ENCODE measurements around the gene PGAM1.
A peak's percentile ranks its signal among the peaks of the same experiment; 100 is the strongest.

Gene PGAM1

GRCh38 chr10:97442277-97442676, 16.3 kb downstream of the PGAM1 start:
- H3K9ac ChIP-seq (ENCODE audit: low read length), result no peak overlapping the region
- no peak overlapping the region for H3K18ac ChIP-seq (ENCODE audit: low read length)
- no peak overlapping the region for H4K91ac ChIP-seq (ENCODE audit: low read depth, low read length)
- no peak overlapping the region for H4K12ac ChIP-seq (ENCODE audit: low read depth, low read length)
- H2BK5ac ChIP-seq (ENCODE audit: low read depth, low read length, poor library complexity), result no peak overlapping the region
- no peak overlapping the region for H3K4me3 ChIP-seq (ENCODE audit: low read depth, low read length)
- no peak overlapping the region for H2BK12ac ChIP-seq (ENCODE audit: low read length)
- H3K4ac ChIP-seq (ENCODE audit: low read depth, low read length), result no peak overlapping the region
- no peak overlapping the region for H2BK120ac ChIP-seq (ENCODE audit: insufficient read depth, low read length, poor library complexity)
- no peaks in the 10 kb centered on the region for H3K27me3 ChIP-seq (ENCODE audit: insufficient read depth, low read length)
- WGBS (ENCODE audit: extremely low coverage, insufficient coverage, insufficient read length), result no CpG with 5 or more reads among the region's 1 CpG
- H3K27ac ChIP-seq (ENCODE audit: low read depth, low read length), result no peak overlapping the region
- peaks cover 0 to 4% of the 10 kb centered on the region in 2 experiments for H3K4me1 ChIP-seq (ENCODE audit: control insufficient read depth in 1 of 2, insufficient read depth in 2 of 2, low read length in 2 of 2)
- no peak overlapping the region for H3K4me2 ChIP-seq (ENCODE audit: low read length)
- peaks cover 23 to 27% of the 10 kb centered on the region in 2 experiments for H3K36me3 ChIP-seq (ENCODE audit: control insufficient read depth in 1 of 2, insufficient read depth in 2 of 2, low read length in 2 of 2)
- H2AFZ ChIP-seq (ENCODE audit: insufficient read depth, low read length, poor library complexity), result no peak overlapping the region
- H2AK5ac ChIP-seq (ENCODE audit: low read length), result no peak overlapping the region
- no peak overlapping the region for H3K23ac ChIP-seq (ENCODE audit: low read length)
- no peak overlapping the region for H4K8ac ChIP-seq (ENCODE audit: low read depth, low read length)
- H3K79me1 ChIP-seq (ENCODE audit: low read length), result peaks cover 8% of the 10 kb centered on the region
- DNase-seq, result no peak
- no peak overlapping the region for H3K14ac ChIP-seq (ENCODE audit: low read length)
- H3K9me3 ChIP-seq (ENCODE audit: insufficient read depth, low read depth, low read length), result no peaks in the 10 kb centered on the region
- peaks cover 6% of the 10 kb centered on the region for H3K79me2 ChIP-seq (ENCODE audit: control insufficient read depth, insufficient read depth, low read length, poor library complexity)

GRCh38 chr10:97444212-97444611, 18.2 kb downstream of the PGAM1 start:
- DNase-seq, result no peak
- Histone ChIP-seq H2AK5ac (ENCODE audit: low read length) (no peak overlapping the region), H4K8ac (ENCODE audit: low read depth, low read length) (no peak overlapping the region), H3K4me1 (ENCODE audit: control insufficient read depth in 1 of 2, insufficient read depth in 2 of 2, low read length in 2 of 2) (peaks cover 0 to 6% of the 10 kb centered on the region in 2 experiments), H2AFZ (ENCODE audit: insufficient read depth, low read length, poor library complexity) (no peak overlapping the region), H3K4me2 (ENCODE audit: low read length) (no peak overlapping the region), H3K4ac (ENCODE audit: low read depth, low read length) (no peak overlapping the region), H3K36me3 (ENCODE audit: control insufficient read depth in 1 of 2, insufficient read depth in 2 of 2, low read length in 2 of 2) (peaks cover 11 to 15% of the 10 kb centered on the region in 2 experiments), H3K79me2 (ENCODE audit: control insufficient read depth, insufficient read depth, low read length, poor library complexity) (peaks cover 6% of the 10 kb centered on the region), H3K27ac (ENCODE audit: low read depth, low read length) (no peak overlapping the region), H2BK120ac (ENCODE audit: insufficient read depth, low read length, poor library complexity) (no peak overlapping the region), H3K9ac (ENCODE audit: low read length) (no peak overlapping the region), H3K79me1 (ENCODE audit: low read length) (peaks cover 8% of the 10 kb centered on the region), H4K91ac (ENCODE audit: low read depth, low read length) (no peak overlapping the region), H2BK12ac (ENCODE audit: low read length) (no peak overlapping the region), H3K23ac (ENCODE audit: low read length) (no peak overlapping the region), H2BK5ac (ENCODE audit: low read depth, low read length, poor library complexity) (no peak overlapping the region), H3K9me3 (ENCODE audit: insufficient read depth, low read depth, low read length) (no peaks in the 10 kb centered on the region), H3K14ac (ENCODE audit: low read length) (no peak overlapping the region), H3K4me3 (ENCODE audit: low read depth, low read length) (no peak overlapping the region), H3K18ac (ENCODE audit: low read length) (no peak overlapping the region), H3K27me3 (ENCODE audit: insufficient read depth, low read length) (no peaks in the 10 kb centered on the region), H4K12ac (ENCODE audit: low read depth, low read length) (no peak overlapping the region)
- no CpG with 5 or more reads among the region's 1 CpG for WGBS (ENCODE audit: extremely low coverage, insufficient coverage, insufficient read length)

DNA sequence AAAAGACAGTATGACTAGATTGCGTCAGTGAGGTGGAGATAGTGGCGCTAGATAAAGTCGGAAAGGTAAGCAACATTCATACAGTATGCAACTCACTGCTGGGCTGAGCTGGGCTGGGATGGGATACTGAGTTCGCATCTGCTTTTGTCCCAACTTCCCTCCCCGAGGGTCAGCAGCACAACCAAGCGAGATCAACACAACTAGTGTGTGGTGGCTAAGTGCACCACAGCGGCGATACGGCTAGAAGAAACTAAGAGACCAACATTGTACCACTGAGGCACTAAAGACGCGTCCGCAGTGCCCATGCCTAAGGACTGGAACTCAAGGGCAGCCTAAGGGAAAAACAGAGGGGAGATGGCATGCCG, 19.3 kb downstream of the PGAM1 start:
- Histone ChIP-seq H3K27ac (ENCODE audit: low read depth, low read length) (no peak overlapping the region), H2BK120ac (ENCODE audit: insufficient read depth, low read length, poor library complexity) (no peak overlapping the region), H3K79me1 (ENCODE audit: low read length) (peaks cover 8% of the 10 kb centered on the region), H2BK5ac (ENCODE audit: low read depth, low read length, poor library complexity) (peak overlapping the region; percentile 3), H2AK5ac (ENCODE audit: low read length) (peak overlapping the region; percentile 73), H3K14ac (ENCODE audit: low read length) (peak overlapping the region; percentile 8), H4K12ac (ENCODE audit: low read depth, low read length) (peak overlapping the region; percentile 16), H3K4me1 (ENCODE audit: control insufficient read depth in 1 of 2, insufficient read depth in 2 of 2, low read length in 2 of 2) (peaks cover 0 to 9% of the 10 kb centered on the region in 2 experiments), H3K18ac (ENCODE audit: low read length) (peak overlapping the region; percentile 4), H3K23ac (ENCODE audit: low read length) (no peak overlapping the region), H2BK12ac (ENCODE audit: low read length) (no peak overlapping the region), H3K79me2 (ENCODE audit: control insufficient read depth, insufficient read depth, low read length, poor library complexity) (peaks cover 6% of the 10 kb centered on the region), H3K4me2 (ENCODE audit: low read length) (peak overlapping the region; percentile 95), H4K8ac (ENCODE audit: low read depth, low read length) (peak overlapping the region; percentile 50), H3K4ac (ENCODE audit: low read depth, low read length) (peak overlapping the region; percentile 28), H2AFZ (ENCODE audit: insufficient read depth, low read length, poor library complexity) (peak overlapping the region; percentile 80), H4K91ac (ENCODE audit: low read depth, low read length) (peak overlapping the region; percentile 82), H3K9me3 (ENCODE audit: insufficient read depth, low read depth, low read length) (no peaks in the 10 kb centered on the region), H3K36me3 (ENCODE audit: control insufficient read depth in 1 of 2, insufficient read depth in 2 of 2, low read length in 2 of 2) (peaks cover 11 to 13% of the 10 kb centered on the region in 2 experiments), H3K4me3 (ENCODE audit: low read depth, low read length) (peak overlapping the region; percentile 83), H3K27me3 (ENCODE audit: insufficient read depth, low read length) (no peaks in the 10 kb centered on the region), H3K9ac (ENCODE audit: low read length) (peak overlapping the region; percentile 65)
- peak in 1 of 2 donors; percentile 33 for DNase-seq
- WGBS (ENCODE audit: extremely low coverage, insufficient coverage, insufficient read length), result no CpG with 5 or more reads among the region's 13 CpGs

DNA sequence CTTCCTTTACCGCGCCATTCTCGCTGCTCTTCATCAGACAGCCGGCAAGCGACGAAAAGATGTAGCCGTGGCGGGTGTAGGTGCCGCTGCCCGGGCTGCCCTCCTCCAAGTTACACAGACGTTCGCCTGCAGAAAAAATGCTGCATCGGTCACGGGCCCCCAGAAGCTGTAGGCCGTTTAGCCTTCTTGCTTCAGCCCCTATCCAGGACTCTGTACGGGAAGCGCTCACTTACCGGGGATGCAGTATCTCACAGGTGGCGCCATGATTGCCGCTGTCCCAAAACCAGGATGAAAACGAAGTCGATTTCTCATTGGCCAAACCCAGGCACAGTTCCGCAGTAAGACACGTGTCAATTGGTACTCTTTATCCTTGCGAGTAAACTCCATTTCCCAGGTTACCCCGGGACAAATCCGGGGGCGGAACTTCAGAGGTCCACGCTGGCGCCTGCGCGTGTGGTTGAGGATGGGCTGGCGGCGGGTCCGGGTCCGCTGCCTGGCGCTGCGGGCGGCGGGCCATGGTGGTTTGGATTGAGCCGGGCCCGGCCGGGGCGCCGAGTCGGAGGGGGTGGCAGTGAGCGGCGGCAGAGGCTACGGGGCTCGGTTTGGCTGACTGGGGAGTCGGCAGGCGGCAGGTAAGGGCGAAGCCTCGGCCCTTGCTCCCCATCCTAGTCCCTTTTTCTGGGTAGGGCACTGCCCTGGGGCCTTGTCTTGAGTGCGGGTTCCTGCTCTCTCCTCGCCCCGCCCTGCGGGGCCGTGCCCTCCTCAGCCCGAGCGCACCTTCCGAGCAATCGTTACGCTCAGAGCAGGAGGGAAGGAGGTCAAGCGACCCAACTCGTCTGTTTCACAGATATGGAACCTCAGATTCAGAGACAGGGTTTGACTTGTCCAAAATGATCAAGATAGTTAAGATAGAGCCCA, 20.0 kb downstream of the PGAM1 start, which contains the start of the genes EXOSC1 and ZDHHC16:
TSS of gene EXOSC1 (minus strand) at position 285 of the 918 bp plus-strand sequence. CDS start at position 264, 21 bp downstream.
TSS of gene ZDHHC16 (plus strand) at position 454 of the 918 bp plus-strand sequence. CDS start 5,501 bp downstream, outside the sequence.
- peak within 1 kb of the TSS; percentile 74 for H2BK120ac ChIP-seq (ENCODE audit: insufficient read depth, low read length, poor library complexity)
- H3K79me2 ChIP-seq (ENCODE audit: control insufficient read depth, insufficient read depth, low read length, poor library complexity), result peaks cover 6% of the 10 kb centered on the region
- H2BK5ac ChIP-seq (ENCODE audit: low read depth, low read length, poor library complexity), result peak within 1 kb of the TSS; percentile 70
- no peaks in the 10 kb centered on the region for H3K9me3 ChIP-seq (ENCODE audit: insufficient read depth, low read depth, low read length)
- H4K91ac ChIP-seq (ENCODE audit: low read depth, low read length), result peak within 1 kb of the TSS; percentile 92
- H2AFZ ChIP-seq (ENCODE audit: insufficient read depth, low read length, poor library complexity), result peak within 1 kb of the TSS; percentile 80
- H3K27me3 ChIP-seq (ENCODE audit: insufficient read depth, low read length), result no peaks in the 10 kb centered on the region
- peak within 1 kb of the TSS; percentile 85 for H3K4ac ChIP-seq (ENCODE audit: low read depth, low read length)
- peaks cover 9% of the 10 kb centered on the region in 2 experiments for H3K36me3 ChIP-seq (ENCODE audit: control insufficient read depth in 1 of 2, insufficient read depth in 2 of 2, low read length in 2 of 2)
- peak within 1 kb of the TSS; percentile 84 for H3K9ac ChIP-seq (ENCODE audit: low read length)
- peak within 1 kb of the TSS; percentile 75 for H3K27ac ChIP-seq (ENCODE audit: low read depth, low read length)
- H3K79me1 ChIP-seq (ENCODE audit: low read length), result peaks cover 8% of the 10 kb centered on the region
- H3K4me3 ChIP-seq (ENCODE audit: low read depth, low read length), result peak within 1 kb of the TSS; percentile 93
- H3K14ac ChIP-seq (ENCODE audit: low read length), result peak within 1 kb of the TSS; percentile 96
- peak within 1 kb of the TSS; percentile 94 for H3K18ac ChIP-seq (ENCODE audit: low read length)
- WGBS (ENCODE audit: extremely low coverage, insufficient coverage, insufficient read length), result no CpG with 5 or more reads among the region's 66 CpGs
- H4K12ac ChIP-seq (ENCODE audit: low read depth, low read length), result peak within 1 kb of the TSS; percentile 94
- H4K8ac ChIP-seq (ENCODE audit: low read depth, low read length), result peak within 1 kb of the TSS; percentile 97
- peak within 1 kb of the TSS; percentile 73 for H2AK5ac ChIP-seq (ENCODE audit: low read length)
- H3K4me1 ChIP-seq (ENCODE audit: control insufficient read depth in 1 of 2, insufficient read depth in 2 of 2, low read length in 2 of 2), result peaks cover under 1 to 16% of the 10 kb centered on the region in 2 experiments
- H2BK12ac ChIP-seq (ENCODE audit: low read length), result peak within 1 kb of the TSS; percentile 56
- no peak within 1 kb of the TSS for H3K23ac ChIP-seq (ENCODE audit: low read length)
- H3K4me2 ChIP-seq (ENCODE audit: low read length), result peak within 1 kb of the TSS; percentile 95
- DNase-seq, result peak; percentile 95 to 98
